DMS 273 (cell line): Measurements from ENCODE around the gene IQGAP1.
"Not testable (repeated sequence)": the region's sequence is repeated elsewhere in the genome, so short reads cannot be mapped to it uniquely, and the experiment has no call there.

ENCODE experiments used
- DNase-seq: peaks from one replicate; lab custom pipeline; 2025; ENCODE audit not compliant: unreplicated experiment; lab: John Stamatoyannopoulos, UW

Gene IQGAP1

GRCh38 chr15:90387534-90388461, at the start of gene IQGAP1:
Gene IQGAP1, plus strand, starts transcription at chr15:90388242. Its CDS starts 100 bp downstream, at chr15:90388342.
- DNase-seq: peak; percentile 97

- no peak for DNase-seq
Measured at GRCh38 chr15:90338532-90338931, 49.5 kb upstream of the IQGAP1 start.

GRCh38 chr15:90340345-90340744, 47.7 kb upstream of the IQGAP1 start:
- no peak for DNase-seq

DNA sequence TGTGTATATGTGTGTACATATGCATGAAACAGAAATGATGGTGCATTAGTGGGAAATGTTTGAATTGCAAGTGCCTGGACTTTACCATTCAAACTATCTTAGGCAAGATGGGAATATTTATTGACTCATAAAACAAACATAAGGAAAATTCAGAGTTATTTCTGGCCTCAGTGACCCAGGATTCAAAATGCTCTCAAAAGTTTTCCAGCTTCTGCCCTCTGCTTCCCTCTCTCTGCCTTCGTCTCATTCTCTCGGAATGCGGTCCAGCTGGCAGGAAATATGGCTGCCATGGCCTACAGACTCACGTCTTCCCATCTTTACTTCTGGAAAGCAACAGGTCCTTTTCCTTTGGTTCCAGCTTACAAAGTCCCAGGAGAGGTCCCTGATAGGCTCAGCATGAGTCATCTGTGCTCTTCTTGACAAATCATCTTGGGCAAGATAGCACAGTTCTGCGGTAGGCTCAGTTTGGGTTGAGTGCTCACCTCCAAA, 44.7 kb upstream of the IQGAP1 start:
- no peak for DNase-seq

DNA sequence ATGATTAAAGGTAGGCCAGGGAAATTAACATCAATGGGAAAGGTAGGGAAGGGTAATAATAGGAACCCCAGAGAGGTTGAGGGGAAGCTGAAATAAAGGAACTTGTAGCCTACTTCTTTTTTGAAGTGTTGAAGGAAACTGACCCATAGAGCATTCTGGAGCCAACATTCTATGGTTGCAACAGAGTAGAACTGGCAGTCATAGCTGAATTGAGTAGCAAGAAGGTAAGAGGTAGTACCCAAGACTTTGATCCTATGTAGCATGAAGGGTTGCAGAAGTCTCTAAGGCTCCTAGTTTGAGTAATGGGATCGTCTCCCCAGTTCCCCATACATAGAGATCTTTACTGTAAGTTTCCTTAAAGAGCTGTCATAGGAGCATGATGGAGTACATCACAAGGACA, 43.4 kb upstream of the IQGAP1 start:
- DNase-seq: no peak

- no peak for DNase-seq
Measured at GRCh38 chr15:90345857-90346256, 42.2 kb upstream of the IQGAP1 start.

DNA sequence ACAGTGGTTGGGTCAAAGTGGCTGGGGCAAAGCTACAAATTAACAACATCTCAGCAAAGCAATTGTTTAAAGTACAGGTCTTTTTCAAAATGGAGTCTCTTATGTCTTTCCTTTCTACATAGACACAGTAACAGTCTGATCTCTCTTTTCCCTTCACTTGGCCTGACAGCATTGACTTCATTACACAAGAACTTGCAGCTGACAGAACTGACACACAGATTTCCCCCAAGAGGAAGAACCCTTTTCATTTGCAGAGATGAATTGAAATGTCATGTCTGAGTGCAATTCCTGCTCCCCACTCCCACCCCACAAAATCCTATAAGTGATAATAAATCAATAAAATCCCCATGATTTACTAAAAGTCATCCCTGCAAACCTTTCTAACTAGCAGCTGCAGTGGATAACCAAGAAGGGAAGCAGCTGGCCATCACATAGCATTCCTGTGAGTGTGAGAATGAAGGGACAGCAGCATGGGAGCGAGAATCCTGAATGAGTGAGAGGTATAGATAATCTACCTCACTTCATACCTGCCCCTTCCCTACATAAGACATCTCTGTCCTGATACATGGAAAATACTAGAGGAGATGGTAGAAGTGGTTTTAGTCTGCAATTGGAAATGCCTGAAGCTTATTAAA, 40.5 kb upstream of the IQGAP1 start:
- DNase-seq: not testable (repeated sequence)

GRCh38 chr15:90348456-90348855, 39.6 kb upstream of the IQGAP1 start:
- no peak for DNase-seq

GRCh38 chr15:90349072-90349471, 39.0 kb upstream of the IQGAP1 start:
- no peak for DNase-seq

GRCh38 chr15:90349821-90350220, 38.2 kb upstream of the IQGAP1 start:
- no peak for DNase-seq

DNA sequence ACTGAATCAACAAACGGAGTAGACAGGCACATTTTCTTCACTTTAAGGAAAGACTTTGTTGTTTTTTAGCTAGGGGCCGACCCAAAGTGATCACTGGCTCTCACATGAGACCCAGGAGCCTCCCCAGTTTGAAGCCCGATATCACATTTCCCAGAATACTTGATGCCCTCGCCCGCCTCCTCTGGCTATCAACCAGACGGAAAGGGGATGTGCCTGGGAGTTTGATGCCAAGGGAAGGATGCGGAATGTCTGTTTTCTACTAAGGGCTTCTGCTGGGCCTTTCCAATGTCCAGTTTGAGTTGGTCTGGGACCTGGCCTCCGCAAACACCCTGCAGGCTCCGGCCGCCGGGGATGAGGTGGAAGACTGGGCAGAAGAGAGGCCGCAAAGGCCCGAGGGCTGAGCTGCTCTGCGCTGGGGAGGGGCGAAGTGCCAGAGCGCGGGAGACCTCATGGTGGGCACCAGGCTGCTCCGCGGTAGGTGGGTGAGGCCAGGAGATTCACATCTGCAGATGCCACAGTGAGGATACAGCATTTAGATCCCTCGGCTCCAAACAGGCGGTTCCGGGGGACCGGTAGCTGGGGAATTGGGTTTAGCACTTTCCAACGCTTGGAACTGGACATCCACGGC, 36.4 kb upstream of the IQGAP1 start:
- DNase-seq: peak; percentile 44

- peak; percentile 95 for DNase-seq
Measured at GRCh38 chr15:90352107-90352893, 35.7 kb upstream of the IQGAP1 start, which contains the start of gene ZNF774. Gene ZNF774, plus strand, starts transcription at chr15:90352284. Its CDS starts 2,377 bp downstream, at chr15:90354661.

DNA sequence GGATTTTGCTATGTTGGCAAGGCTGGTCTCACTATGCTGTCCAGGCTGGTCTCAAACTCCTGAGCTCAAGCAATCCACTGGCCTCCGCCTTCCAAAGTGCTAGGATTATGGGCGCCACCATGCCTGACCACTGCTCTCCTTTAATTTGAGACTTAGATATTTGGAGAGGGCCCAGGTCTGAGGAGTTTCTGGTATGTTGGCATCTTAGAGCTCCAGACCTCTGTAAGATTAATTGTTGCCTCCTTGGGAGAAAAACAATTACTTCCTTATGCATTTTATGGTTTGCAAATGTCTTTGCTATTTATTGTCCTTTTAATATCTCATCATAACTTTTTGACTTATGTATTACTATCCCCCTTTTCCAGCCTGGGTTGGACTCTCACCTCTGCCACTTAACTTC, 33.1 kb upstream of the IQGAP1 start:
- no peak for DNase-seq

- DNase-seq: no peak
Measured at GRCh38 chr15:90358124-90359033, 29.7 kb upstream of the IQGAP1 start.

DNA sequence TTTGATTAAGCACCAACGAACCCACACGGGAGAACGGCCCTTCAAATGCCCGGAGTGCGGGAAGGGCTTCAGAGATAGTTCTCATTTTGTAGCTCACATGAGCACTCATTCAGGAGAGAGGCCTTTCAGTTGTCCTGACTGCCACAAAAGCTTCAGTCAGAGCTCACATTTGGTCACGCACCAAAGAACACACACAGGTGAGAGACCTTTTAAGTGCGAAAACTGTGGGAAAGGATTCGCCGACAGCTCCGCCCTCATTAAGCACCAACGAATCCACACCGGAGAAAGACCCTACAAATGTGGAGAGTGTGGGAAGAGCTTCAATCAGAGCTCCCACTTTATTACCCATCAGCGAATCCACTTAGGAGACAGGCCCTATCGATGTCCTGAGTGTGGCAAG, 27.3 kb upstream of the IQGAP1 start:
- no peak for DNase-seq

- no peak for DNase-seq
Measured at GRCh38 chr15:90362936-90363212, 25.2 kb upstream of the IQGAP1 start.

GRCh38 chr15:90364251-90364650, 23.8 kb upstream of the IQGAP1 start:
- DNase-seq: no peak

- DNase-seq: no peak
Measured at GRCh38 chr15:90365414-90366055, 22.5 kb upstream of the IQGAP1 start.

GRCh38 chr15:90367576-90367975, 20.5 kb upstream of the IQGAP1 start:
- DNase-seq: no peak
